Gastroesophageal sphincter (tissue), 3 donors: ENCODE data around the gene FAM240A.

Source experiments
- EP300 ChIP-seq: sonication (generic); formaldehyde crosslinking; IDR thresholded peaks from one replicate; pipeline ENCODE4 v1.6.1; 2017; ENCODE audit warnings: antibody characterized with exemption, mild to moderate bottlenecking
- POLR2A ChIP-seq, 2 donors: fragments of 450-650 bp; IDR thresholded peaks; one replicate each; pipeline ENCODE4 v1.6.1; 2017; ENCODE audit warnings: antibody characterized with exemption in 2 of 2, mild to moderate bottlenecking in 2 of 2, moderate library complexity in 1 of 2
- POLR2AphosphoS5 ChIP-seq: sonication (generic); formaldehyde crosslinking; IDR thresholded peaks from one replicate; pipeline ENCODE4 v1.6.1; 2017; ENCODE audit warnings: antibody characterized with exemption
- TF ChIP-seq, protein P1 (sequence below), 4 experiments: fragments of 200-600 bp in 2 of 4; fragments of 450-650 bp in 2 of 4; sonication (generic) in 1 of 4; IDR thresholded peaks; one replicate each; pipeline ENCODE4 v1.5.1; 2017 to 2019; ENCODE audit warnings: antibody characterized with exemption in 4 of 4, mild to moderate bottlenecking in 2 of 4, moderate library complexity in 2 of 4

- TF ChIP-seq, protein P1, sequence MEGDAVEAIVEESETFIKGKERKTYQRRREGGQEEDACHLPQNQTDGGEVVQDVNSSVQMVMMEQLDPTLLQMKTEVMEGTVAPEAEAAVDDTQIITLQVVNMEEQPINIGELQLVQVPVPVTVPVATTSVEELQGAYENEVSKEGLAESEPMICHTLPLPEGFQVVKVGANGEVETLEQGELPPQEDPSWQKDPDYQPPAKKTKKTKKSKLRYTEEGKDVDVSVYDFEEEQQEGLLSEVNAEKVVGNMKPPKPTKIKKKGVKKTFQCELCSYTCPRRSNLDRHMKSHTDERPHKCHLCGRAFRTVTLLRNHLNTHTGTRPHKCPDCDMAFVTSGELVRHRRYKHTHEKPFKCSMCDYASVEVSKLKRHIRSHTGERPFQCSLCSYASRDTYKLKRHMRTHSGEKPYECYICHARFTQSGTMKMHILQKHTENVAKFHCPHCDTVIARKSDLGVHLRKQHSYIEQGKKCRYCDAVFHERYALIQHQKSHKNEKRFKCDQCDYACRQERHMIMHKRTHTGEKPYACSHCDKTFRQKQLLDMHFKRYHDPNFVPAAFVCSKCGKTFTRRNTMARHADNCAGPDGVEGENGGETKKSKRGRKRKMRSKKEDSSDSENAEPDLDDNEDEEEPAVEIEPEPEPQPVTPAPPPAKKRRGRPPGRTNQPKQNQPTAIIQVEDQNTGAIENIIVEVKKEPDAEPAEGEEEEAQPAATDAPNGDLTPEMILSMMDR (IDR thresholded peaks at IDR 0.05): no peak
- TF ChIP-seq EP300: no peak
- no peak for TF ChIP-seq POLR2AphosphoS5
- TF ChIP-seq POLR2A (IDR thresholded peaks at IDR 0.05): no peak
Observed at GRCh38 chr3:46661776-46662766, 49.7 kb downstream of the FAM240A start.
